ENCODE data around the gene GDPGP1. TPM values are rescaled to one million over a fixed set of nuclear protein-coding genes. Genes with fewer than 3 reads are reported as not detected.

Gene GDPGP1
- total and polyA plus RNA-seq, 2 experiments from 2014 or later = 0.61 to 3.8 TPM

DNA sequence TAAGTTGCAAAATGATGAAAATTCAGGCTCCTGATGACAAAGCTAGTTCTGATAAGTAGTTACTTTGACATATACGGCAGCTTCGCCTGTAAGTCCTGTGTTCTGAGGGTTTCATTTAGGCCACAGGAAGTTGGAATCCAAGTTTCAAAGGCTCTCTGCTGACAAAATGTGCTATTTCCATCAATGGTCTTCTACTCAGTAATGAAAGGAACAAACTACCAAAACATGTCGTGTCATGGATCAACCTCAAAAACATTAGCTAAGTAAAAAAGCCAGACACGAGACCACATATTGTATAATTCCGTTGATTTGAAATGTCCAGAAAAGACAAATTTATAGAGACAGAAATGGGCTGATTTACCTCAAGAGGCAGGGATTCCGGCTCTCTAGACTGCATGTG, 53.9 kb downstream of the GDPGP1 start:
- no peak for TF ChIP-seq EZH2 (IDR thresholded peaks at IDR 0.05; ENCODE audit: low read depth, unreplicated experiment)
- TF ChIP-seq, protein P1, sequence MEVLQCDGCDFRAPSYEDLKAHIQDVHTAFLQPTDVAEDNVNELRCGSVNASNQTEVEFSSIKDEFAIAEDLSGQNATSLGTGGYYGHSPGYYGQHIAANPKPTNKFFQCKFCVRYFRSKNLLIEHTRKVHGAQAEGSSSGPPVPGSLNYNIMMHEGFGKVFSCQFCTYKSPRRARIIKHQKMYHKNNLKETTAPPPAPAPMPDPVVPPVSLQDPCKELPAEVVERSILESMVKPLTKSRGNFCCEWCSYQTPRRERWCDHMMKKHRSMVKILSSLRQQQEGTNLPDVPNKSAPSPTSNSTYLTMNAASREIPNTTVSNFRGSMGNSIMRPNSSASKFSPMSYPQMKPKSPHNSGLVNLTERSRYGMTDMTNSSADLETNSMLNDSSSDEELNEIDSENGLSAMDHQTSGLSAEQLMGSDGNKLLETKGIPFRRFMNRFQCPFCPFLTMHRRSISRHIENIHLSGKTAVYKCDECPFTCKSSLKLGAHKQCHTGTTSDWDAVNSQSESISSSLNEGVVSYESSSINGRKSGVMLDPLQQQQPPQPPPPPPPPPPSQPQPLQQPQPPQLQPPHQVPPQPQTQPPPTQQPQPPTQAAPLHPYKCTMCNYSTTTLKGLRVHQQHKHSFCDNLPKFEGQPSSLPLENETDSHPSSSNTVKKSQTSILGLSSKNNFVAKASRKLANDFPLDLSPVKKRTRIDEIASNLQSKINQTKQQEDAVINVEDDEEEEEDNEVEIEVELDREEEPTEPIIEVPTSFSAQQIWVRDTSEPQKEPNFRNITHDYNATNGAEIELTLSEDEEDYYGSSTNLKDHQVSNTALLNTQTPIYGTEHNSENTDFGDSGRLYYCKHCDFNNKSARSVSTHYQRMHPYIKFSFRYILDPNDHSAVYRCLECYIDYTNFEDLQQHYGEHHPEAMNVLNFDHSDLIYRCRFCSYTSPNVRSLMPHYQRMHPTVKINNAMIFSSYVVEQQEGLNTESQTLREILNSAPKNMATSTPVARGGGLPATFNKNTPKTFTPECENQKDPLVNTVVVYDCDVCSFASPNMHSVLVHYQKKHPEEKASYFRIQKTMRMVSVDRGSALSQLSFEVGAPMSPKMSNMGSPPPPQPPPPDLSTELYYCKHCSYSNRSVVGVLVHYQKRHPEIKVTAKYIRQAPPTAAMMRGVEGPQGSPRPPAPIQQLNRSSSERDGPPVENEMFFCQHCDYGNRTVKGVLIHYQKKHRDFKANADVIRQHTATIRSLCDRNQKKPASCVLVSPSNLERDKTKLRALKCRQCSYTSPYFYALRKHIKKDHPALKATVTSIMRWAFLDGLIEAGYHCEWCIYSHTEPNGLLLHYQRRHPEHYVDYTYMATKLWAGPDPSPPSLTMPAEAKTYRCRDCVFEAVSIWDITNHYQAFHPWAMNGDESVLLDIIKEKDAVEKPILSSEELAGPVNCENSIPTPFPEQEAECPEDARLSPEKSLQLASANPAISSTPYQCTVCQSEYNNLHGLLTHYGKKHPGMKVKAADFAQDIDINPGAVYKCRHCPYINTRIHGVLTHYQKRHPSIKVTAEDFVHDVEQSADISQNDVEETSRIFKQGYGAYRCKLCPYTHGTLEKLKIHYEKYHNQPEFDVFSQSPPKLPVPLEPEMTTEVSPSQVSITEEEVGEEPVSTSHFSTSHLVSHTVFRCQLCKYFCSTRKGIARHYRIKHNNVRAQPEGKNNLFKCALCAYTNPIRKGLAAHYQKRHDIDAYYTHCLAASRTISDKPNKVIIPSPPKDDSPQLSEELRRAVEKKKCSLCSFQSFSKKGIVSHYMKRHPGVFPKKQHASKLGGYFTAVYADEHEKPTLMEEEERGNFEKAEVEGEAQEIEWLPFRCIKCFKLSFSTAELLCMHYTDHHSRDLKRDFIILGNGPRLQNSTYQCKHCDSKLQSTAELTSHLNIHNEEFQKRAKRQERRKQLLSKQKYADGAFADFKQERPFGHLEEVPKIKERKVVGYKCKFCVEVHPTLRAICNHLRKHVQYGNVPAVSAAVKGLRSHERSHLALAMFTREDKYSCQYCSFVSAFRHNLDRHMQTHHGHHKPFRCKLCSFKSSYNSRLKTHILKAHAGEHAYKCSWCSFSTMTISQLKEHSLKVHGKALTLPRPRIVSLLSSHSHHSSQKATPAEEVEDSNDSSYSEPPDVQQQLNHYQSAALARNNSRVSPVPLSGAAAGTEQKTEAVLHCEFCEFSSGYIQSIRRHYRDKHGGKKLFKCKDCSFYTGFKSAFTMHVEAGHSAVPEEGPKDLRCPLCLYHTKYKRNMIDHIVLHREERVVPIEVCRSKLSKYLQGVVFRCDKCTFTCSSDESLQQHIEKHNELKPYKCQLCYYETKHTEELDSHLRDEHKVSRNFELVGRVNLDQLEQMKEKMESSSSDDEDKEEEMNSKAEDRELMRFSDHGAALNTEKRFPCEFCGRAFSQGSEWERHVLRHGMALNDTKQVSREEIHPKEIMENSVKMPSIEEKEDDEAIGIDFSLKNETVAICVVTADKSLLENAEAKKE (CRISPR knock-in tag; IDR thresholded peaks at IDR 0.05) = no peak
- TF ChIP-seq EZH2phosphoT487 (IDR thresholded peaks at IDR 0.05; ENCODE audit: unreplicated experiment) = no peak
- TF ChIP-seq CTCF (conservative IDR thresholded peaks at IDR 0.05; ENCODE audit: low read depth in 2 of 2) = no peak
- no peak for TF ChIP-seq ETS1 (IDR thresholded peaks at IDR 0.05)
- no peak for TF ChIP-seq POLR2AphosphoS5 (IDR thresholded peaks at IDR 0.05; ENCODE audit: low read depth)
- no peak for TF ChIP-seq JUNB (IDR thresholded peaks at IDR 0.05; ENCODE audit: unreplicated experiment)
- TF ChIP-seq, protein P2, sequence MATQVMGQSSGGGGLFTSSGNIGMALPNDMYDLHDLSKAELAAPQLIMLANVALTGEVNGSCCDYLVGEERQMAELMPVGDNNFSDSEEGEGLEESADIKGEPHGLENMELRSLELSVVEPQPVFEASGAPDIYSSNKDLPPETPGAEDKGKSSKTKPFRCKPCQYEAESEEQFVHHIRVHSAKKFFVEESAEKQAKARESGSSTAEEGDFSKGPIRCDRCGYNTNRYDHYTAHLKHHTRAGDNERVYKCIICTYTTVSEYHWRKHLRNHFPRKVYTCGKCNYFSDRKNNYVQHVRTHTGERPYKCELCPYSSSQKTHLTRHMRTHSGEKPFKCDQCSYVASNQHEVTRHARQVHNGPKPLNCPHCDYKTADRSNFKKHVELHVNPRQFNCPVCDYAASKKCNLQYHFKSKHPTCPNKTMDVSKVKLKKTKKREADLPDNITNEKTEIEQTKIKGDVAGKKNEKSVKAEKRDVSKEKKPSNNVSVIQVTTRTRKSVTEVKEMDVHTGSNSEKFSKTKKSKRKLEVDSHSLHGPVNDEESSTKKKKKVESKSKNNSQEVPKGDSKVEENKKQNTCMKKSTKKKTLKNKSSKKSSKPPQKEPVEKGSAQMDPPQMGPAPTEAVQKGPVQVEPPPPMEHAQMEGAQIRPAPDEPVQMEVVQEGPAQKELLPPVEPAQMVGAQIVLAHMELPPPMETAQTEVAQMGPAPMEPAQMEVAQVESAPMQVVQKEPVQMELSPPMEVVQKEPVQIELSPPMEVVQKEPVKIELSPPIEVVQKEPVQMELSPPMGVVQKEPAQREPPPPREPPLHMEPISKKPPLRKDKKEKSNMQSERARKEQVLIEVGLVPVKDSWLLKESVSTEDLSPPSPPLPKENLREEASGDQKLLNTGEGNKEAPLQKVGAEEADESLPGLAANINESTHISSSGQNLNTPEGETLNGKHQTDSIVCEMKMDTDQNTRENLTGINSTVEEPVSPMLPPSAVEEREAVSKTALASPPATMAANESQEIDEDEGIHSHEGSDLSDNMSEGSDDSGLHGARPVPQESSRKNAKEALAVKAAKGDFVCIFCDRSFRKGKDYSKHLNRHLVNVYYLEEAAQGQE (IDR thresholded peaks at IDR 0.05; ENCODE audit: unreplicated experiment) = no peak
- TF ChIP-seq STAT1 (IDR thresholded peaks at IDR 0.05; ENCODE audit: unreplicated experiment) = no peak
- no peak for TF ChIP-seq NANOG (IDR thresholded peaks at IDR 0.05; ENCODE audit: borderline replicate concordance)
- no peak for TF ChIP-seq CREB1 (CRISPR knock-in tag; IDR thresholded peaks at IDR 0.05; ENCODE audit: low read depth)
- TF ChIP-seq ZNF331 (CRISPR knock-in tag; IDR thresholded peaks at IDR 0.05; ENCODE audit: low read depth) = no peak
- no peak for TF ChIP-seq ZNF114 (CRISPR knock-in tag; IDR thresholded peaks at IDR 0.05)
- H3K4me3 Mint-ChIP-seq = no peak overlapping the region
- no peak overlapping the region for H3K4me3 ChIP-seq
- H3K79me2 ChIP-seq (replicated peaks; ENCODE audit: insufficient read depth) = no peaks in the 10 kb centered on the region
- H3K4me2 ChIP-seq = no peak overlapping the region
- H4K20me1 ChIP-seq (replicated peaks; ENCODE audit: insufficient read depth) = no peaks in the 10 kb centered on the region
- H3K9me3 Mint-ChIP-seq = no peaks in the 10 kb centered on the region
- no peaks in the 10 kb centered on the region for H3K36me3 Mint-ChIP-seq (ENCODE audit: low read depth)
- 0 out of 2 replicates have a peak, but pooled peaks cover 2% of the 10 kb centered on the region for H3F3A ChIP-seq (replicated peaks; ENCODE audit: low read depth)
- DNase-seq (ENCODE audit: low spot score) = no peak
- H3K4me1 ChIP-seq (ENCODE audit: insufficient read depth) = peaks cover 8% of the 10 kb centered on the region; the same call in 1 of the 2 replicates
- no peaks in the 10 kb centered on the region for H3K9me2 ChIP-seq (ENCODE audit: insufficient read depth)
- no peaks in the 10 kb centered on the region for H3K27me3 ChIP-seq (ENCODE audit: insufficient read depth)
- no peak overlapping the region; the same call in none of the 2 replicates for H2AFZ ChIP-seq
- ATAC-seq = no peak
- H3K4me1 Mint-ChIP-seq = peaks cover 17% of the 10 kb centered on the region
- H3K36me3 ChIP-seq (ENCODE audit: insufficient read depth) = no peaks in the 10 kb centered on the region
- peak overlapping the region; percentile 67 for H3K27ac ChIP-seq (ENCODE audit: low read depth)
- H3K27me3 Mint-ChIP-seq (ENCODE audit: insufficient read depth, low read depth, poor library complexity) = peaks cover 3% of the 10 kb centered on the region
- peak overlapping the region; percentile 77 for H3K27ac Mint-ChIP-seq
